ENCODE results near the gene PODXL2.

GRCh38 chr3:127691489-127691888 is 62.5 kb downstream of the PODXL2 start:
- TF ChIP-seq, protein P1, sequence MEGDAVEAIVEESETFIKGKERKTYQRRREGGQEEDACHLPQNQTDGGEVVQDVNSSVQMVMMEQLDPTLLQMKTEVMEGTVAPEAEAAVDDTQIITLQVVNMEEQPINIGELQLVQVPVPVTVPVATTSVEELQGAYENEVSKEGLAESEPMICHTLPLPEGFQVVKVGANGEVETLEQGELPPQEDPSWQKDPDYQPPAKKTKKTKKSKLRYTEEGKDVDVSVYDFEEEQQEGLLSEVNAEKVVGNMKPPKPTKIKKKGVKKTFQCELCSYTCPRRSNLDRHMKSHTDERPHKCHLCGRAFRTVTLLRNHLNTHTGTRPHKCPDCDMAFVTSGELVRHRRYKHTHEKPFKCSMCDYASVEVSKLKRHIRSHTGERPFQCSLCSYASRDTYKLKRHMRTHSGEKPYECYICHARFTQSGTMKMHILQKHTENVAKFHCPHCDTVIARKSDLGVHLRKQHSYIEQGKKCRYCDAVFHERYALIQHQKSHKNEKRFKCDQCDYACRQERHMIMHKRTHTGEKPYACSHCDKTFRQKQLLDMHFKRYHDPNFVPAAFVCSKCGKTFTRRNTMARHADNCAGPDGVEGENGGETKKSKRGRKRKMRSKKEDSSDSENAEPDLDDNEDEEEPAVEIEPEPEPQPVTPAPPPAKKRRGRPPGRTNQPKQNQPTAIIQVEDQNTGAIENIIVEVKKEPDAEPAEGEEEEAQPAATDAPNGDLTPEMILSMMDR (IDR thresholded peaks at IDR 0.05; ENCODE audit: low read depth, low read length), result no peak
- no peak for TF ChIP-seq EZH2phosphoT487 (IDR thresholded peaks at IDR 0.05; ENCODE audit: low read depth)

Measured in OCI-LY3 (cell line).